ENCODE data around the gene LPAR5. TPM values are rescaled to one million over a fixed set of nuclear protein-coding genes. Genes with fewer than 3 reads are reported as not detected.

The LPAR5 gene
- total and polyA plus RNA-seq, 2 of the 8 experiments (the other 6 are each of a cell fraction or from before 2014, with no cell fraction given) = 0.22 to 0.24 TPM

DNA sequence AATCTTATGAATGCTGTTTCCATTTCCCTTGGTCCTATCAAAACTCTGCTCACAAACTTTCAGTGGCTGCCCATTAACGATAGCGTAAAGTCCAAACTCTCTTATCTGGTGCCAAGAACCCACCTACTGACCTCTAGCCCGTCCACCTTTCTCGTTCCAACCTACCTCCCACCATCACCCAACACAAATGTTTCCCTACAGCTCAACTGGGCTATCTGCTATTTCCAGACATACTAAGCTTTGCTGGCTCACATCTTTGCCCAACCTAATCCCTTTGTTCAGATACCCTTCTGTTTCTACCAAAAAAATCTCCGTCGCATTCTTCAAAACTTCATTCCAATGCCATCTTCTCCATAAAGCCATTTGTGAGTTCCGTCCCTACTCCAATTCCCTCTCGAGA lies 60.1 kb downstream of the LPAR5 start (continued):
- TF ChIP-seq, protein P1, sequence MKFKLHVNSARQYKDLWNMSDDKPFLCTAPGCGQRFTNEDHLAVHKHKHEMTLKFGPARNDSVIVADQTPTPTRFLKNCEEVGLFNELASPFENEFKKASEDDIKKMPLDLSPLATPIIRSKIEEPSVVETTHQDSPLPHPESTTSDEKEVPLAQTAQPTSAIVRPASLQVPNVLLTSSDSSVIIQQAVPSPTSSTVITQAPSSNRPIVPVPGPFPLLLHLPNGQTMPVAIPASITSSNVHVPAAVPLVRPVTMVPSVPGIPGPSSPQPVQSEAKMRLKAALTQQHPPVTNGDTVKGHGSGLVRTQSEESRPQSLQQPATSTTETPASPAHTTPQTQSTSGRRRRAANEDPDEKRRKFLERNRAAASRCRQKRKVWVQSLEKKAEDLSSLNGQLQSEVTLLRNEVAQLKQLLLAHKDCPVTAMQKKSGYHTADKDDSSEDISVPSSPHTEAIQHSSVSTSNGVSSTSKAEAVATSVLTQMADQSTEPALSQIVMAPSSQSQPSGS (IDR thresholded peaks at IDR 0.05; ENCODE audit: low read length) = no peak
- TF ChIP-seq ATF3 (IDR thresholded peaks at IDR 0.05; ENCODE audit: insufficient read depth, low read depth, low read length) (no peak), TAF7 (optimal IDR thresholded peaks at IDR 0.05; ENCODE audit: borderline replicate concordance, low read depth, low read length) (no peak), SP4 (IDR thresholded peaks at IDR 0.05; ENCODE audit: low read length) (no peak), EGR1 (IDR thresholded peaks at IDR 0.05; ENCODE audit: borderline replicate concordance, low read depth, low read length) (no peak), RFX5 (IDR thresholded peaks at IDR 0.05; ENCODE audit: borderline replicate concordance, low read depth, low read length) (no peak)

Measured in H1 (cell line).